ENCODE results near the gene PNMT. TPM values are rescaled to one million over a fixed set of nuclear protein-coding genes. Genes with fewer than 3 reads are reported as not detected.

The PNMT gene
- total RNA-seq, 1 donor from 2014 or later = 2.4 TPM

DNA sequence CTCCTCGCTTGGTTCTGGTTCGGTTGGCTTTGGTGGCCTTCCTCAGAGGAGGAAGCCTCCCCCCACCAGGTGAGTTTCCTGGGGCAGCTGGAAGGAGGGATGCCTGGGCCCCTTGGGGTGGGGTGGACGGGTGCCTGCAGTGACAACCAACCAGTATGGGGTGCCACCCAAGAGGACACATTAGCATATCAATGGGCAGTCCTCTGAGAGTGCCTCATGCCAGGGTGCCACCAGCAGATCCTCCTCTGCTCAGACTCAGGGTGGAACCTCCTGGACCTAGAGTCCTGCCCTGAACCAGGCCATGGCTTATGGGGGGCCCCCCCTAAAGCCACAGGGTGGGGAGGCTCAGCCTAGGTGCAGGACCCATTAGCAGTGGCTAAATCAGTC is 38.8 kb upstream of the PNMT start:
- no peak overlapping the region for H3K4me3 Mint-ChIP-seq (ENCODE audit: unreplicated experiment)
- DNase-seq (ENCODE audit: extremely low spot score, unreplicated experiment) = no peak
- no peak overlapping the region for H3K27ac Mint-ChIP-seq (ENCODE audit: unreplicated experiment)
- peaks cover 57% of the 10 kb centered on the region for H3K27me3 Mint-ChIP-seq (ENCODE audit: unreplicated experiment)
- H3K9me3 Mint-ChIP-seq (ENCODE audit: unreplicated experiment) = no peaks in the 10 kb centered on the region
- H3K4me1 Mint-ChIP-seq (ENCODE audit: unreplicated experiment) = peaks cover 15% of the 10 kb centered on the region
- TF ChIP-seq, protein P1, sequence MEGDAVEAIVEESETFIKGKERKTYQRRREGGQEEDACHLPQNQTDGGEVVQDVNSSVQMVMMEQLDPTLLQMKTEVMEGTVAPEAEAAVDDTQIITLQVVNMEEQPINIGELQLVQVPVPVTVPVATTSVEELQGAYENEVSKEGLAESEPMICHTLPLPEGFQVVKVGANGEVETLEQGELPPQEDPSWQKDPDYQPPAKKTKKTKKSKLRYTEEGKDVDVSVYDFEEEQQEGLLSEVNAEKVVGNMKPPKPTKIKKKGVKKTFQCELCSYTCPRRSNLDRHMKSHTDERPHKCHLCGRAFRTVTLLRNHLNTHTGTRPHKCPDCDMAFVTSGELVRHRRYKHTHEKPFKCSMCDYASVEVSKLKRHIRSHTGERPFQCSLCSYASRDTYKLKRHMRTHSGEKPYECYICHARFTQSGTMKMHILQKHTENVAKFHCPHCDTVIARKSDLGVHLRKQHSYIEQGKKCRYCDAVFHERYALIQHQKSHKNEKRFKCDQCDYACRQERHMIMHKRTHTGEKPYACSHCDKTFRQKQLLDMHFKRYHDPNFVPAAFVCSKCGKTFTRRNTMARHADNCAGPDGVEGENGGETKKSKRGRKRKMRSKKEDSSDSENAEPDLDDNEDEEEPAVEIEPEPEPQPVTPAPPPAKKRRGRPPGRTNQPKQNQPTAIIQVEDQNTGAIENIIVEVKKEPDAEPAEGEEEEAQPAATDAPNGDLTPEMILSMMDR (IDR thresholded peaks at IDR 0.05) = no peak
- no peaks in the 10 kb centered on the region for H3K36me3 Mint-ChIP-seq (ENCODE audit: unreplicated experiment)

DNA sequence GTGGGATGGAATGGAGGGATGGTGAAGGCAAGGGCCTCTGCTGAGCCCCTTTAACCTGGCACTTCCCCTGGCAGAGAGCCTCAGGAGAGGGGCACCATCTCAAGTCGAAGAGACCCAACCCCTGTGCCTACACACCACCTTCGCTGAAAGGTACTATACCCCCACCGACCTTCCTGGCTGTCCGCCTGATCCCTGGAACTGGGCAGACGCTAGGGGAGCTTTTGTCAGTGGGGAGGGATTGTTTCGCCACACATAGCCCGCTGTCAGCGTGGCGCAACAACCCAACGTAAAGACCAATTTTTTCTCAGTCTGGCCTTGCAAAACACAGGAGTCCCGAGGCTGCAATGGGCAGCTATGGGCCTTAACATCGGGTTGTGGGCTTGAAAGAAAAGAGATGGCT is 38.4 kb upstream of the PNMT start:
- TF ChIP-seq, protein P1 (IDR thresholded peaks at IDR 0.05) = no peak
- peaks cover 15% of the 10 kb centered on the region for H3K4me1 Mint-ChIP-seq (ENCODE audit: unreplicated experiment)
- no peak for DNase-seq (ENCODE audit: extremely low spot score, unreplicated experiment)
- H3K27me3 Mint-ChIP-seq (ENCODE audit: unreplicated experiment) = peaks cover 53% of the 10 kb centered on the region
- no peak overlapping the region for H3K27ac Mint-ChIP-seq (ENCODE audit: unreplicated experiment)
- H3K36me3 Mint-ChIP-seq (ENCODE audit: unreplicated experiment) = no peaks in the 10 kb centered on the region
- H3K4me3 Mint-ChIP-seq (ENCODE audit: unreplicated experiment) = no peak overlapping the region
- H3K9me3 Mint-ChIP-seq (ENCODE audit: unreplicated experiment) = no peaks in the 10 kb centered on the region

DNA sequence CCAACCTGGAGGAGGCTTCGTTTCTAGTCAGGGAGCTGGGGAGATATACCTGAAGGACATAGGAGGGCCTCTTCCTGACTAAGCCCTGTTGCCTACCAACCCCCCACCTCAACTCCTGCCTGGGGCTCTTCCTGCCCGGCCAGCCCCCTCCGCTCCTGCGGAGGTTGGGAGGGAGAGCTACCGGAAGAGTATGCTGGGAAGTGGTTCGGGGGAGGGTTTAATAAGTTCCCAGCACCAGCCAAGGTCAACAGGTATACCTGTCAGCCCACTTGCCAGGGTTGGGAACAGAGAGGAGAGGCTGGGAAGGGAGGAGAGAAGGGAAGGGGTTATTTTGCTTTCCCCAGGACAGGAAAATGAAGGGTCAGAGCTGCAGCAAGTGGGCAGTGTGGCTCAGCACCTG is 36.9 kb upstream of the PNMT start:
- Mint-ChIP-seq H3K36me3 (ENCODE audit: unreplicated experiment) (no peaks in the 10 kb centered on the region), H3K27me3 (ENCODE audit: unreplicated experiment) (peaks cover 38% of the 10 kb centered on the region), H3K9me3 (ENCODE audit: unreplicated experiment) (no peaks in the 10 kb centered on the region), H3K4me3 (ENCODE audit: unreplicated experiment) (no peak overlapping the region), H3K4me1 (ENCODE audit: unreplicated experiment) (peaks cover 12% of the 10 kb centered on the region), H3K27ac (ENCODE audit: unreplicated experiment) (no peak overlapping the region)
- DNase-seq (ENCODE audit: extremely low spot score, unreplicated experiment) = no peak
- TF ChIP-seq, protein P1 (IDR thresholded peaks at IDR 0.05) = no peak

DNA sequence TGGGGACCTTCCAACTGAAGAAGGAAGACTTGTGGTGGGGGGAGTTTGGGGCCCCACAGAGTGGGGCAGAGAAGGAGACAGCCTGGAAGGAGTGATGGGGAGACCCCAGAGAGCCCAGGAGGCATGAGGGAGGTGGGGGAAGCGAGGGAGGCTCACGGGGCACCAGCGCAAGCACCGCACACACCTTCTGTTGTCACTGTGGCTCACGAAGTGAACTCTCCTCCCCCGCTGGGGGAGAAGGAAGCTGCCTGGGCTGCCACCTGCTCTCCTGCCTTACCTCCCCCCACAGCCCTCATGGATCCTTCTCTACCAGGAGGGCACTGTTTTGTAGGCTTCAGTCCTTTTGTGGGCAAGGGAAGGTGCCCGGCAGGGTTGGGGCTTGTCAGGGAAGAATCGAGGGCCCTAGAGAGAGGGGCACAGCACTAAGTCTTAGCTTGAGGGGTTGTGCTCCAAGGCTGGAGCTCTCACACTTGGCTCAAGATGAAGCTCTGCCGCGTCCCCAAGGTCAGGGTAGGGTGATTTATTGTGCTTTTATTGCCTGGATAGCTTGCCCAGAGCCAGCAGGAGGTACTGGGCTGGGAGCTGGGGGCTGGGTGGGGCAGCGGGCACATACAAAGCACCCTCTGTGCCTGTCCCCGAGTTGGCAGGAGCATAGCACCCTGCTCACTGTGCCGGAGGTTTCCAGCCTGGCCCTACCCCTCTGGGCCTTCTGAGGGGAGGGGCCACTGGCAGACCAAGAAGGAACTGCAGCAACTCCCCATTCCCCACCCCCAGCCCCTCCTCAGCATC is 35.9 kb upstream of the PNMT start:
- peaks cover 34% of the 10 kb centered on the region for H3K27me3 Mint-ChIP-seq (ENCODE audit: unreplicated experiment)
- TF ChIP-seq, protein P1 (IDR thresholded peaks at IDR 0.05) = no peak

DNA sequence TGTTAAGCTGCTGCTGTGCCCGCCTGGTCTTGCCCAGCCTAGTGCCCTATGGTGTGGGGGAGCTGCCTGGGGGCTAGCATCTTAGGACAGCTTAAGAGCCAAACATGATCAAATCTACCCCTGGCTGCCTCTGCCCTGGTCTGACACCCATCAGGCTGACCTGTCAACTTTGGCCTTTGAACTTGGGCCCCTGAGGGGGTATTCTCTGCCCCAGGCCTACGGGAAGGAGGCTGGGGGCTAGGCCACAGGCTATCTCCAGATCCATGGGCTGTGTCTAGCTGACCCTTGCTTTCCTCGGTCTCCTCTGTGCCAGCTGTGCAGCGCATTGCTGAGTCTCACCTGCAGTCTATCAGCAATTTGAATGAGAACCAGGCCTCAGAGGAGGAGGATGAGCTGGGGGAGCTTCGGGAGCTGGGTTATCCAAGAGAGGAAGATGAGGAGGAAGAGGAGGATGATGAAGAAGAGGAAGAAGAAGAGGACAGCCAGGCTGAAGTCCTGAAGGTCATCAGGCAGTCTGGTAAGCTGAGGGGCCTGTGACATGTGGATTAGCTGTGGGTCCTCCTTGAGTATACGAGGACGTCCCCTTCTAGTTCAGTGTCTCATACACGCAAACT is 34.6 kb upstream of the PNMT start:
- Mint-ChIP-seq H3K4me1 (ENCODE audit: unreplicated experiment) (peaks cover 18% of the 10 kb centered on the region), H3K27me3 (ENCODE audit: unreplicated experiment) (peaks cover 23% of the 10 kb centered on the region), H3K27ac (ENCODE audit: unreplicated experiment) (no peak overlapping the region), H3K4me3 (ENCODE audit: unreplicated experiment) (no peak overlapping the region), H3K36me3 (ENCODE audit: unreplicated experiment) (no peaks in the 10 kb centered on the region), H3K9me3 (ENCODE audit: unreplicated experiment) (no peaks in the 10 kb centered on the region)
- no peak for DNase-seq (ENCODE audit: extremely low spot score, unreplicated experiment)
- TF ChIP-seq, protein P1 (IDR thresholded peaks at IDR 0.05) = no peak

More for the DNA sequence above, 35.9 kb upstream of the PNMT start:
- no peaks in the 10 kb centered on the region for H3K9me3 Mint-ChIP-seq (ENCODE audit: unreplicated experiment)
- H3K36me3 Mint-ChIP-seq (ENCODE audit: unreplicated experiment) = no peaks in the 10 kb centered on the region
- H3K4me1 Mint-ChIP-seq (ENCODE audit: unreplicated experiment) = peaks cover 9% of the 10 kb centered on the region
- DNase-seq (ENCODE audit: extremely low spot score, unreplicated experiment) = no peak
- no peak overlapping the region for H3K4me3 Mint-ChIP-seq (ENCODE audit: unreplicated experiment)
- no peak overlapping the region for H3K27ac Mint-ChIP-seq (ENCODE audit: unreplicated experiment)

Measured in osteocyte (in vitro differentiated cells).